HEK293 (cell line): ENCODE data around the gene ARHGEF7.

ENCODE experiments used
- CTCF ChIA-PET: fragments of 350-600 bp; formaldehyde crosslinking; extraction: SDS; loops from one replicate; lab custom pipeline; 2021; ENCODE audit warnings: antibody characterized with exemption; lab: Yijun Ruan, JAX
- POLR2A ChIA-PET: fragments of 300-600 bp; formaldehyde crosslinking; extraction: SDS; loops from one replicate; lab custom pipeline; 2020; ENCODE audit warnings: antibody characterized with exemption, inconsistent platforms; lab: Yijun Ruan, JAX
- H3K27ac ChIP-seq: fragments of 200-500 bp; sonication (Bioruptor generic); 2 replicates; pipeline ENCODE4 v1.5.1; 2014; ENCODE audit warnings: low read depth, low read length, control low read depth, inconsistent platforms; ENCODE audit errors: extremely low read depth
- H3K36me3 ChIP-seq, 2 experiments: fragments of 200-500 bp in 1 of 2; sonication (Bioruptor generic) in 1 of 2; 1 replicate in 1 of 2; 2 replicates in 1 of 2; pipeline ENCODE4 v1.5.1; 2014 to 2017; ENCODE audit warnings: inconsistent platforms in 2 of 2, low read length in 2 of 2; ENCODE audit not compliant: control insufficient read depth in 2 of 2, insufficient read depth in 1 of 2
- H3K4me1 ChIP-seq: fragments of 200-500 bp; sonication (Bioruptor generic); 2 replicates; pipeline ENCODE4 v1.5.1; 2014; ENCODE audit warnings: mild to moderate bottlenecking, low read length, inconsistent platforms; ENCODE audit not compliant: control insufficient read depth, insufficient read depth
- H3K4me3 ChIP-seq: 2 replicates; pipeline ENCODE4 v1.5.1; 2011; ENCODE audit warnings: low read depth, mild to moderate bottlenecking, control low read depth, low read length, moderate library complexity
- H3K9me3 ChIP-seq: fragments of 200-500 bp; sonication (Bioruptor generic); 2 replicates; pipeline ENCODE4 v1.5.1; 2014; ENCODE audit warnings: low read depth, low read length, inconsistent platforms; ENCODE audit not compliant: control insufficient read depth, insufficient read depth
- ATF2 ChIP-seq: fragments of 450-650 bp; formaldehyde crosslinking; IDR thresholded peaks from 2 replicates; pipeline ENCODE4 v1.5.1; 2016; ENCODE audit warnings: missing biosample characterization, missing genetic modification characterization, low read depth
- FEZF1 ChIP-seq: fragments of 450-650 bp; formaldehyde crosslinking; IDR thresholded peaks from 2 replicates; pipeline ENCODE4 v1.5.1; 2016; ENCODE audit warnings: missing biosample characterization, missing genetic modification characterization
- HOXA7 ChIP-seq: sonication (generic); formaldehyde crosslinking; IDR thresholded peaks from 2 replicates; pipeline ENCODE4 v1.8.1; 2022; ENCODE audit warnings: missing genetic modification reagents, borderline replicate concordance
- KLF1 ChIP-seq: fragments of 450-650 bp; formaldehyde crosslinking; IDR thresholded peaks from 2 replicates; pipeline ENCODE4 v1.5.1; 2016; ENCODE audit warnings: missing biosample characterization, missing genetic modification characterization
- REPIN1 ChIP-seq: fragments of 450-650 bp; formaldehyde crosslinking; IDR thresholded peaks from 2 replicates; pipeline ENCODE4 v1.5.1; 2017; ENCODE audit warnings: missing biosample characterization, missing genetic modification characterization, low read depth
- ZBTB48 ChIP-seq: fragments of 450-650 bp; formaldehyde crosslinking; IDR thresholded peaks from 2 replicates; pipeline ENCODE4 v1.5.1; 2016; ENCODE audit warnings: missing biosample characterization, missing genetic modification characterization
- ZBTB6 ChIP-seq: fragments of 450-650 bp; formaldehyde crosslinking; IDR thresholded peaks from 2 replicates; pipeline ENCODE4 v1.5.1; 2017; ENCODE audit warnings: missing biosample characterization, missing genetic modification characterization
- ZNF132 ChIP-seq: fragments of 450-650 bp; formaldehyde crosslinking; IDR thresholded peaks from 2 replicates; pipeline ENCODE4 v1.5.1; 2017; ENCODE audit warnings: missing biosample characterization, missing genetic modification characterization, borderline replicate concordance
- ZNF324 ChIP-seq: fragments of 450-650 bp; formaldehyde crosslinking; IDR thresholded peaks from 2 replicates; pipeline ENCODE4 v1.5.1; 2016; ENCODE audit warnings: missing biosample characterization, missing genetic modification characterization
- ZNF394 ChIP-seq: fragments of 450-650 bp; formaldehyde crosslinking; IDR thresholded peaks from 2 replicates; pipeline ENCODE4 v1.5.1; 2016; ENCODE audit warnings: missing biosample characterization, missing genetic modification characterization, mild to moderate bottlenecking, moderate library complexity, borderline replicate concordance
- ZNF423 ChIP-seq: fragments of 450-650 bp; formaldehyde crosslinking; IDR thresholded peaks from 2 replicates; pipeline ENCODE4 v1.5.1; 2016; ENCODE audit warnings: missing biosample characterization, missing genetic modification characterization
- ZNF426 ChIP-seq: fragments of 450-650 bp; formaldehyde crosslinking; IDR thresholded peaks from 2 replicates; pipeline ENCODE4 v1.5.1; 2017; ENCODE audit warnings: missing biosample characterization, missing genetic modification characterization, mild to moderate bottlenecking, inconsistent platforms, moderate library complexity
- ZNF433 ChIP-seq: fragments of 450-650 bp; formaldehyde crosslinking; IDR thresholded peaks from 2 replicates; pipeline ENCODE4 v1.5.1; 2016; ENCODE audit warnings: missing biosample characterization, missing genetic modification characterization, low read depth
- ZNF521 ChIP-seq: fragments of 450-650 bp; formaldehyde crosslinking; IDR thresholded peaks from 2 replicates; pipeline ENCODE4 v1.5.1; 2017; ENCODE audit warnings: missing biosample characterization, mild to moderate bottlenecking, missing genetic modification characterization
- ZNF843 ChIP-seq: fragments of 450-650 bp; formaldehyde crosslinking; IDR thresholded peaks from 2 replicates; pipeline ENCODE4 v1.5.1; 2016; ENCODE audit warnings: missing biosample characterization, missing genetic modification characterization
- TF ChIP-seq, protein P1 (sequence below): fragments of 450-650 bp; formaldehyde crosslinking; IDR thresholded peaks from 2 replicates; pipeline ENCODE4 v1.5.1; 2016; ENCODE audit warnings: missing biosample characterization, missing genetic modification characterization, borderline replicate concordance
- TF ChIP-seq, protein P2 (sequence below): fragments of 450-650 bp; formaldehyde crosslinking; IDR thresholded peaks from 2 replicates; pipeline ENCODE4 v1.5.1; 2016; ENCODE audit warnings: missing biosample characterization, missing genetic modification characterization
- TF ChIP-seq, protein P3 (sequence below): fragments of 450-650 bp; formaldehyde crosslinking; IDR thresholded peaks from 2 replicates; pipeline ENCODE4 v1.5.1; 2017; ENCODE audit warnings: missing biosample characterization, missing genetic modification characterization
- TF ChIP-seq, protein P4 (sequence below): fragments of 450-650 bp; IDR thresholded peaks from 2 replicates; pipeline ENCODE4 v1.5.1; 2018; ENCODE audit warnings: missing biosample characterization, mild to moderate bottlenecking, missing genetic modification characterization

ARHGEF7 gene

GRCh38 chr13:111327730-111328573 lies 212.8 kb downstream of the ARHGEF7 start:
- no peak for TF ChIP-seq ZNF394 (tag by site-specific recombination)
- POLR2A ChIA-PET = no interaction called here
- CTCF ChIA-PET = no interaction called here

GRCh38 chr13:111328574-111329410 lies 213.7 kb downstream of the ARHGEF7 start:
- TF ChIP-seq ZNF423 (no peak), ZNF132 (tag by site-specific recombination) (no peak), ZNF426 (tag by site-specific recombination) (no peak), ZBTB6 (tag by site-specific recombination) (no peak), ZNF433 (tag by site-specific recombination) (no peak), KLF1 (no peak), ATF2 (tag by site-specific recombination) (no peak), ZNF843 (no peak), ZBTB48 (no peak), ZNF324 (tag by site-specific recombination) (no peak), ZNF521 (tag by site-specific recombination) (no peak), HOXA7 (CRISPR knock-in tag) (no peak), FEZF1 (tag by site-specific recombination) (no peak), REPIN1 (tag by site-specific recombination) (no peak)
- TF ChIP-seq, protein P1, sequence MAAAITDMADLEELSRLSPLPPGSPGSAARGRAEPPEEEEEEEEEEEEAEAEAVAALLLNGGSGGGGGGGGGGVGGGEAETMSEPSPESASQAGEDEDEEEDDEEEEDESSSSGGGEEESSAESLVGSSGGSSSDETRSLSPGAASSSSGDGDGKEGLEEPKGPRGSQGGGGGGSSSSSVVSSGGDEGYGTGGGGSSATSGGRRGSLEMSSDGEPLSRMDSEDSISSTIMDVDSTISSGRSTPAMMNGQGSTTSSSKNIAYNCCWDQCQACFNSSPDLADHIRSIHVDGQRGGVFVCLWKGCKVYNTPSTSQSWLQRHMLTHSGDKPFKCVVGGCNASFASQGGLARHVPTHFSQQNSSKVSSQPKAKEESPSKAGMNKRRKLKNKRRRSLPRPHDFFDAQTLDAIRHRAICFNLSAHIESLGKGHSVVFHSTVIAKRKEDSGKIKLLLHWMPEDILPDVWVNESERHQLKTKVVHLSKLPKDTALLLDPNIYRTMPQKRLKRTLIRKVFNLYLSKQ (tag by site-specific recombination) = no peak
- TF ChIP-seq, protein P2, sequence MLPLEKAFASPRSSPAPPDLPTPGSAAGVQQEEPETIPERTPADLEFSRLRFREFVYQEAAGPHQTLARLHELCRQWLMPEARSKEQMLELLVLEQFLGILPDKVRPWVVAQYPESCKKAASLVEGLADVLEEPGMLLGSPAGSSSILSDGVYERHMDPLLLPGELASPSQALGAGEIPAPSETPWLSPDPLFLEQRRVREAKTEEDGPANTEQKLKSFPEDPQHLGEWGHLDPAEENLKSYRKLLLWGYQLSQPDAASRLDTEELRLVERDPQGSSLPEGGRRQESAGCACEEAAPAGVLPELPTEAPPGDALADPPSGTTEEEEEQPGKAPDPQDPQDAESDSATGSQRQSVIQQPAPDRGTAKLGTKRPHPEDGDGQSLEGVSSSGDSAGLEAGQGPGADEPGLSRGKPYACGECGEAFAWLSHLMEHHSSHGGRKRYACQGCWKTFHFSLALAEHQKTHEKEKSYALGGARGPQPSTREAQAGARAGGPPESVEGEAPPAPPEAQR (tag by site-specific recombination) = no peak
- TF ChIP-seq, protein P3, sequence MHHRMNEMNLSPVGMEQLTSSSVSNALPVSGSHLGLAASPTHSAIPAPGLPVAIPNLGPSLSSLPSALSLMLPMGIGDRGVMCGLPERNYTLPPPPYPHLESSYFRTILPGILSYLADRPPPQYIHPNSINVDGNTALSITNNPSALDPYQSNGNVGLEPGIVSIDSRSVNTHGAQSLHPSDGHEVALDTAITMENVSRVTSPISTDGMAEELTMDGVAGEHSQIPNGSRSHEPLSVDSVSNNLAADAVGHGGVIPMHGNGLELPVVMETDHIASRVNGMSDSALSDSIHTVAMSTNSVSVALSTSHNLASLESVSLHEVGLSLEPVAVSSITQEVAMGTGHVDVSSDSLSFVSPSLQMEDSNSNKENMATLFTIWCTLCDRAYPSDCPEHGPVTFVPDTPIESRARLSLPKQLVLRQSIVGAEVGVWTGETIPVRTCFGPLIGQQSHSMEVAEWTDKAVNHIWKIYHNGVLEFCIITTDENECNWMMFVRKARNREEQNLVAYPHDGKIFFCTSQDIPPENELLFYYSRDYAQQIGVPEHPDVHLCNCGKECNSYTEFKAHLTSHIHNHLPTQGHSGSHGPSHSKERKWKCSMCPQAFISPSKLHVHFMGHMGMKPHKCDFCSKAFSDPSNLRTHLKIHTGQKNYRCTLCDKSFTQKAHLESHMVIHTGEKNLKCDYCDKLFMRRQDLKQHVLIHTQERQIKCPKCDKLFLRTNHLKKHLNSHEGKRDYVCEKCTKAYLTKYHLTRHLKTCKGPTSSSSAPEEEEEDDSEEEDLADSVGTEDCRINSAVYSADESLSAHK (tag by site-specific recombination) = no peak
- TF ChIP-seq, protein P4, sequence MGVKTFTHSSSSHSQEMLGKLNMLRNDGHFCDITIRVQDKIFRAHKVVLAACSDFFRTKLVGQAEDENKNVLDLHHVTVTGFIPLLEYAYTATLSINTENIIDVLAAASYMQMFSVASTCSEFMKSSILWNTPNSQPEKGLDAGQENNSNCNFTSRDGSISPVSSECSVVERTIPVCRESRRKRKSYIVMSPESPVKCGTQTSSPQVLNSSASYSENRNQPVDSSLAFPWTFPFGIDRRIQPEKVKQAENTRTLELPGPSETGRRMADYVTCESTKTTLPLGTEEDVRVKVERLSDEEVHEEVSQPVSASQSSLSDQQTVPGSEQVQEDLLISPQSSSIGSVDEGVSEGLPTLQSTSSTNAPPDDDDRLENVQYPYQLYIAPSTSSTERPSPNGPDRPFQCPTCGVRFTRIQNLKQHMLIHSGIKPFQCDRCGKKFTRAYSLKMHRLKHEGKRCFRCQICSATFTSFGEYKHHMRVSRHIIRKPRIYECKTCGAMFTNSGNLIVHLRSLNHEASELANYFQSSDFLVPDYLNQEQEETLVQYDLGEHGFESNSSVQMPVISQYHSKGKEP = no peak
- TF ChIP-seq, all 188 proteins: peak for 0
- Histone ChIP-seq H3K4me1 (no peaks in the 10 kb centered on the region), H3K9me3 (no peaks in the 10 kb centered on the region), H3K4me3 (no peak overlapping the region), H3K27ac (no peak overlapping the region), H3K36me3 (no peaks in the 10 kb centered on the region)
- POLR2A ChIA-PET = no interaction called here
- CTCF ChIA-PET = no interaction called here

More at GRCh38 chr13:111327730-111328573, 212.8 kb downstream of the ARHGEF7 start:
- Histone ChIP-seq H3K27ac (no peak overlapping the region), H3K9me3 (no peaks in the 10 kb centered on the region), H3K4me3 (no peak overlapping the region), H3K4me1 (no peaks in the 10 kb centered on the region), H3K36me3 (no peaks in the 10 kb centered on the region)
